NCI-H1417 treated with DMSO at 0.1 percent for 48 hours (cell line): ENCODE measurements around the gene DYTN.

Experiments used
- DNase-seq: peaks from one replicate; lab custom pipeline; 2025; lab: John Stamatoyannopoulos, UW

DYTN gene

GRCh38 chr2:206611736-206612135 lies 106.5 kb downstream of the DYTN start:
- DNase-seq = no peak

GRCh38 chr2:206611191-206611590 lies 107.0 kb downstream of the DYTN start:
- DNase-seq = no peak

GRCh38 chr2:206610451-206610850 lies 107.7 kb downstream of the DYTN start:
- DNase-seq = no peak

- DNase-seq = no peak
Measured at GRCh38 chr2:206603243-206603642, 115.0 kb downstream of the DYTN start.
